GF-D8 (cell line): ENCODE results near the gene LARGE1.

Source experiments
- DNase-seq: peaks from one replicate; lab custom pipeline; 2025; lab: John Stamatoyannopoulos, UW

LARGE1 gene

DNA sequence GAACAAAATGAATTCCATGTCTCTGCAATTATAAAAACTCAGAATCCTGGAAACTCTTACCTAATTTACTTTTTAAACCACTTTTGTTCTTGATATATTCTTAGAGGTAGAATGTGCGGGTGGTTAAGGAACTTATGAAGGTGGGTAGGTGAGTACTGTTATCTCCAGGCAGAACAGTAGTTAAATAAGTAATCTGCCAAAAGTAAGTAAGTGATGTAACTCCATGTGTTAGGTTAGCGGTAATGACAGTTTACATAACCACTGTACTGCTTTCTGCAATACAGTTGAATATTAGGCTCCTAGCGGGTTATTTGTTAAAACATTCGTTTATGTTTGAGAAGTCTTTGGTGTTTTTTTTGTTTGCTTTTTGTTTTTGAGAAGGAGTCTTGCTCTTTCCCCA is 7.1 kb downstream of the LARGE1 start:
- DNase-seq = no peak

DNA sequence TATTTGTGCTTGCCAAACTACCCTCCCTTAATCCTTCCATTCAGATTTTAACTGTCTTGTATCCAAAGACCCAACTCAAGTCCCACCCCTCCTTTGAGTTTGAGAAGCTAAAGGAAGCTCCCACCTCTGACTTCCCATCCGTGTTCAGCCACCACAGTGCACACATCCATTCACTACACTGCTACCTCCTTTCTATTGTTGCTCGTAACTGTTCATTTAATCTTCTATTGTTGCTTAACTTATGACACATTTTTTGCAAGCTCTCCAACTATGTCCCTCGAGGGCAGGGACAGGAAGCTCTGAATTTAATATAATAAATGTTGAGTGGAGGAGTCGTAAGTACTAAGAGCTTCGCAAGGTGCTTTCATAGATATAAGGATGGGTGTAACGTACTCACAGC is 10.4 kb downstream of the LARGE1 start:
- DNase-seq = no peak

DNA sequence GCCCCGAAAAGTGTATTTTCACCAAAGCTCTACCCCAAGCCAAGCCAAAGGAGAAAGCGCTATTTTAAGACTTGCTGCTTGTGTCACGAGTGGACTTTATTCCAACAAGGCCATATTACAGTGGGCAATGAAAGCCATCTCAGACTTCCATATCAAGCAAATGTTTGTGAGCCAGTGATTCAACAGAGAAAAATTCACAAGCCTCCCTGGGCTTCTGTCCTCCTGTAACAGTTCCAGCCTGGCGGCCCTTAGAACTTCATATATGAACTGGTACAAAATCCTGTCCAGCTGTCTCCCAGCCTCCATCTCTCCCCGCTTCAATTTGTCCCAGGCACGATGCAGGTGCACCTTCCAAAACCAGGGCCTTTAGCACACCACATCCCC is 11.2 kb downstream of the LARGE1 start:
- DNase-seq = no peak

DNA sequence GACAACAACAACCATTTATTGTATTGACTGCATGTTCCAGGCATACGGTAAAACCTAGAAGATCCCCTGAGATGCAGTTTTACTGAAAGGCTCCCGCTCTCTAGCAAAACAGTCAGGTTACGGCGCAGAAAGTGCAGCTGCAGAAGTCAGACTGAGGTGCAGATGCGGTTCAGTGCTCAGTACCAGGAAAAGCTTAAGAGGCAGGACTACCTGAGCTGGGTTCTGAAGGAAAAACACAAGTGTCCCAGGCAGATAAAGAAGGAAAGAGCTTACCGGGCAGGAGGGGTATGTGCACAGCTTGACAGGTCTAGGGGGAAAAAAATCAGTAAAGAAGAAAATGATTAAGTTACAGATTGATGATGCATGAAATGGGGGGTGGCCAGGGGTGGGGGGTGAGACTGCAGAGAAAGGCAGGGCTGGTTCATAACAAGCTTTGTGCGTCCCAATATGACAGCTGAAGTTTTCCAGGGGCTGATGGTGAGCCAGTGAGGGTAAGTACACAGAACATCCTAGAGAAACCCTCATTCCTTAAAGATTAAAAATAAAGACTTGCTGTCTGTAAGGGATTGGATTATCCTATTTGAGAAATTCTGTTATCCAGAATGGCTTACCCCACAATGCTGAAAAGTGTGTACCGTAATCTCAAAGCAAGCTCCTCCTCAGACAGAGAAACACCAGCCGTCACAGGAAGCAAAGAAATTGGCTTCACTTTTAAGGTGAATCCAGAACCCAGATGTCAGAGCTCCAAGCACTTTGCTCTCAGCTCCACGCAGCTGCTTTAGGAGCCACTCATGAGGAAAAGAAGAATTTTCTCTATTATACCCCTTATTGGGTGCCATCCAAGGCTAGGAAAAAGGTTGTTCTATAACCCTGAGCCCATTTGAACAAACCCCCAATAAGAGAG is 11.9 kb downstream of the LARGE1 start:
- no peak for DNase-seq

DNA sequence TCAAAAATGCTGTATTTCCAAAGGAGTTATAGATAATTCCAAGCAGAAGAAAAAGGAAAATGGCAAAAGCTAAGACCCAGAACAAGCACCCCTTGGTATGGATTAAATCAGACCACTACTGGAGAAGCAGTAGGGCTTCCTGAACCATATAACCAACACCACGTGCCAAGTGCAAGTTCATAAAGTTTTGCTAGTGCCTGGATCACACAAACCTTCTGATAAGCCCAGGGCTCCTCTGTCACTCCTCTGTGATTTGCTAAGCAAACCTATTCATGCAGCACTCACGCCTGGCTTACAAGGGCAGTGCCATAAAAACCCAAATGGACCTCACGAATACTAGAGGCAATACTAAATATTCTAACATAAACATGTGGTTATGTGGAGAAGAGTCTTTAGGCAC is 13.3 kb downstream of the LARGE1 start:
- no peak for DNase-seq

DNA sequence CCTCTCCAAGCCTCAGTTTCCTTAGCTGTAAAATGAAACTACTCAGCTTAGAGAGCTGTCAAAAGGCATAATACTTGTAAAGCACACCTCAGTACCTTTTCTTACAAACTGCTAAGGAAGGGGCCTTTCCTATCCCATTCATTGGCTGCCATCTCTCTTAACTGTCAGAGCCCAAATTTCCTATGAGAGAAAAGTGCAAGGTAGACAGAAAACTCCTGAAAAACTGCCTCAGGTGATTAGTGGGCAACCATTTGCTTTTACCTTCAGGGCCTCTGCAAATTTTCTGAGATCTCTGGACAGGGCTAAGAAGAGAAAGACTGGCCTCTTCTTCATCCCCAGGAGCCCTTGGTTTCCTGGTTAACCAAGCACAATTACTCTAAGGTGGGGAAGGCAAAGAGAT is 13.8 kb downstream of the LARGE1 start:
- DNase-seq = no peak

DNA sequence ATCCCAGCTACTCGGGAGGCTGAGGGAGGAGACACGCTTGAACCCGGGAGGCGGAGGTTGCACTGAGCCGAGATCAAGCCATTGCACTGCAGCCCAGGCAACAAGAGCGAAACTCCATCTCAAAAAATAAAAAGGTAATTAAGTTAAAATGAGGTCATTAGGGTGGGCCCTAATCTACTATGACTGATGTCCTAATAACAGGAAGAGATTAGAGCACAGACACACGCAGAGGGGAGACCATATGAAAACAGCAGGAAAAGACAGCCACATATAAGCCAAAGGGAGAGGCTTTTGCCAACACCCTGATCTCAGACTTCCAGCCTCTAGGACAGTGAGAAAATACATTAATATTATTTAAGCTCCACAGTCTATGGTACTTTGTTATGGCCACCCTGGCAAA is 17.3 kb downstream of the LARGE1 start:
- no peak for DNase-seq

DNA sequence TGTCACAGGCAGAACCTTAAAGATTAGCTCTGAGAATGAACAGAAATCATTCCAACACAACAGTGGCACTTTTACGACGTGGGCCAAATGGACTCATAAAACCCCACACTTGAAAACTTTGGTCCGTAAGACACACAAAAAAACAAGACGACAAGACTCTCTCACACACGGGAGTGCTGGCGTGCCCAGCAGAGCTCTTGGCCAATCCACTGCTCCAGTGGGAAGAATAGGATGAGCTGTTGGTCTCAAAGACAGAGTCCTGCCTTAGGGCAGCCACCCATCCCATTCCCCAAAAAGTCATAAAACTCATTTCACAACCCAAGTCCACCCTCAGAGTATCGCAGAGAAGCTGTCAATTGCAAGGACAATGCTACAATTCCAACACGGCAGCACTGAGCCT is 18.2 kb downstream of the LARGE1 start:
- DNase-seq = no peak

DNA sequence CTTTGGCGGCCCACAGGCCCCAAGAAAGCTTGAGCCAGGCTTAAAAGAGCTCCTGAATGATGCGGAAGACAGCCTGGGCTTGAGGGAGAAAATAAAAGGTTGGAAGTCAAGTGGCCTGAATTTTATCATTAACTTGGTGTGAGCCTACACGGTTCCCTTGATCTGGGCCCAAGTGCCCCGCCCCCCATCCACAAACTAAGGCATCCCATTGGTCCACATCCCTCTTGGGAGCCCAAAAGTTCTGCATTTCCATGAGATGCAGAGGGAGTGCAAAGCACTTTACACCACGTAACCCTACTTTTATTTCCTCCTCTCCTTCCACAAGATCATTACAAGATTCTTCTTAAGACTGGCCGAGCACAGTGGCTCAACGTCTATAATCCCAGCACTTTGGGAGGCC is 22.2 kb downstream of the LARGE1 start:
- DNase-seq = no peak

DNA sequence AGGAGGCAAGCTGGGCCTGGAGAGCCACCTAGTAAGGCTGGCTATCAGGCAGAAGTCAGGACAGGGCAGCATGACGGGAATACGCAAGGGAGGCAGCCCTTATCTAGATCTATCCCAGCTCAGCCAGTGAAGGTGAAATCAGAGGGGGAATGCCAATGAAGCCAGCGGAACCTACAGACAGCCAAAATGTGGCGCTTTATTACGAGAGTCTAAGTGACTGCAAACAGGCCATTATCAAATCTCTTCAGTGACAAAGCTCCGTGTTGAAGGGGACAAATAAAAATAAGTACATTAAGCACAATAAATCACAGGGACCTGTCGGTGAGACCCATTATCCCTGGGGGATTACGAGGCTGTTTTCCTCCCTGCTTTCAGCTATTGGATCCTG is 22.8 kb downstream of the LARGE1 start:
- DNase-seq = no peak

DNA sequence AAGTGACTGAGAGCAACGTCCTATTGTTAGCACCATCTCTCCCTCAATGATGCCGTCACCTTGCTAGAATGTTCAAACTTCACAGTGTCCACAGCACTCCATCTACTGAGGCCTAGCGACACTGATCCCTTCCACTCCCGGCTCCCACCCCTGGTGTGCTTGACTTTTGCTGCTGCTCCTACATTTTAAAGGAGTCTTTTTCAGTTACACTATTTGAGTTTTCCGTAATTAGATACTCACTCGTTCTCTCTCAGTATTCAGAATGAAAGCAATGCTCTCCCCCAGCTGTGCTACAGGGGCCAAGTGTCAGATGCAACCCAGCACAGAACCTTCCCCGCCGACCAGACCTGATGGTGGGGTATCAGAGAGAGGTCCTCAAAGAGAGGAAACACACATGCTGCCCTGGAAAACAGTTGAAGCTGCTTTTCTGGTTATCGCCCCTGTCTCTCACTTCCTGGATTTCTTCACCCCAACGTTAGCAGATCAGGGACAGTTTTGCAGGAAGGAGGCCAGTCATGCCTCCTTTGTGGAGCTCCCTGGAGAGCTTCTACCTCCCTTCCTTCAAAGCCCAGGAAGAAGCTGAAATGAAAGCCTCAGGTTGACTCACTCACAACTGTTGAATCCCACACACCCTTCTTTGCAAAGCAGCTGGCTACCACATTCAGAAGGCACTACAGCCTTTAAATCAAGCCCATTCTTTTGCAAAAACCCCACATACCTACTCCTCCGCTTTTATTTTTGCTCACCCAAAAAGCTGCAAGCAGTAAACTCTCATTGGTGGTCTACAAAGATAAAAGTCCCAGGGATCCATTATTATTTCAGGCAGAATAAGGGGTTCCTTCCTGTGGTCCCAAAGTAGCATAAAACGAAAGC is 23.5 kb downstream of the LARGE1 start:
- DNase-seq = no peak

DNA sequence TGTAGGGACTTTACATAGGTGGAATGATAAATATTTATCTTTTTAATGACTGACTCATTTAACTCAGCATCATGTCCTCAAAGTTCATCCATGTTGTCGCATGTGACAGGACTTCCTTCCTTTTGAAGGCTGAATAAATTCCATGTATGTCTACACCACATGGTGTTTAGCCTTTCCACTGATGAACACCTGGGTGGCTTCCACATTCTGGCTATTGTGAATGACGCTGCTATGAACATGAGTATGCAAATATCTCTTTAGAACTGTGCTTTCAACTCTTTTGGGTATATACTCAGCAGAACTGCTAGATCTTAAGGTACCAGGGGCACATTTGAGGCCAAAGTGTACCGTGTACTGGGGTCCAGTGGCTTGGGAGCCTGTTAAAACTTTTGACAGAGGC is 24.1 kb downstream of the LARGE1 start:
- DNase-seq = no peak

DNA sequence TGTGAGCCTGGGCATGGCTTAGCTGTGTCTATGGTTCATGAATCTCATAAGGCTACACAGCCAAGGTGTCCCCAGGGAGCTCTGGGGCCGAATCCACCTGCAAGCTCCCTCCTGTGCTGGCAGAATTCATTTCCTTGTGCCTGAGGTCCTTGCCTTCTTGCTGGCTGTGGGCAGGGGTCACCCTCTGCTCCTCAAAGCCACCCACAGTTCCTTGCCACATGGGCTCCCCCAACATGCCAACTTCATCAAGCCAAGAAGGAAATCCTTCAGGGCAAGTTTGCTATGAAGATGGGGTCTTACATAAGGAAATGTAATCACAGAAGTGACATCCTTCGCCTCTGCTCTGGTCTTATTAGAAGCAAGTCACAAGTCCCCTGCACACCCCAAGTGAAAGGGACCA is 24.8 kb downstream of the LARGE1 start:
- DNase-seq = no peak

DNA sequence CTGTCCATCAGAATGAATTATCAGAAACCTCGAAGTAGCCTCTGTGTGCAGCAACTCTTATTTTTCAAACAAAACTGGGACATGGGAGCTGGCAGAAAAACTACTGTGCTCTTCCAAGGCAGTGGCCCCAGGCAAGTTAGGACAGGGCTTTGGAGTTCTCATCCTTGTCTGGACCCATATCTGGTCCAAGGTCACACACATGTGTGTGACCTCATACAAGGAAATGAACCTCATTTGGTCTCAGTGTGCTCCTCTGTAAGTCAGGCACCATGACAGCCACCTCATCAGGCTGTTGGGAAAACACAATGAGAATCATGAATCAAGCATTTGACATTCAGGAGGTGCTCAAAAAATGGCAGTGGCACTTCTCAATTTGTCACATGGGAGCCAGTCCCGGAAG is 25.8 kb downstream of the LARGE1 start:
- DNase-seq = no peak

DNA sequence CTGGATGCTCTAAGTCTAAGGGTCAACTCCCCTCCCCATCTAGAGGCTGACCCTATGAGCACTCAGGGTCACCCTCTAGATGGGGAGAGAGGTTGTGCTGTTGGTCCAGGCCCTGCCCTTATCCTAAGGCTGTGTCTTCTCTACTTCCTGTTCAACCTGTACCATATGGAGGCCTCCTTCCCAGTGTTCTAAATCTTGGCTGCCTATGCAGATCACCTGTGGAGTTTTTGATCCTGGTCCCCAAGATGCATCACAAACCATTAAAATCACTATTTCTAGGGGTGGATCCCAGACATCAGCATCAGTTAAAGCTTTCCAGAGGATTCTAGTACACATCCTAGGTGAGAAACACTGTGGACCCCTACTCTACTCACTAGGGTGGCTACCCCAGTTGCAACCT is 26.2 kb downstream of the LARGE1 start:
- no peak for DNase-seq

DNA sequence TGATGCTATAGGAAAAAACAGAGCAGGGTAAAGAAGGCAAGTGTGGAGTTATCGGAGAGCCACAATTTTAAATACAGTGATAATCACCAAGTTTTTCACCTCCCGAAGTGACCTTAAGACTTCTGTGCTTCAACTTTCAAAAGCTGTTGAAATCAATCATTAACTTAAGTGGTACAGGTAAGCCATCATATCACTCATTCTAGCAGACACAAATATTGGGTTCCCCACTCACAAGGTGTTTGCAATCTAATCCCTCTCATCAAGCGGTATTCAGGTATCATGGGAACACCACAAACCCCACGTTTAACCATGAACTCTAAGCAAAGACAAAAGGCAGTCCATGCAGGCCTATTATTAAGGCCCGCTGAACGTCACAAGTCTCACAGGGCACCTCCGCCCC is 26.8 kb downstream of the LARGE1 start:
- DNase-seq = no peak

DNA sequence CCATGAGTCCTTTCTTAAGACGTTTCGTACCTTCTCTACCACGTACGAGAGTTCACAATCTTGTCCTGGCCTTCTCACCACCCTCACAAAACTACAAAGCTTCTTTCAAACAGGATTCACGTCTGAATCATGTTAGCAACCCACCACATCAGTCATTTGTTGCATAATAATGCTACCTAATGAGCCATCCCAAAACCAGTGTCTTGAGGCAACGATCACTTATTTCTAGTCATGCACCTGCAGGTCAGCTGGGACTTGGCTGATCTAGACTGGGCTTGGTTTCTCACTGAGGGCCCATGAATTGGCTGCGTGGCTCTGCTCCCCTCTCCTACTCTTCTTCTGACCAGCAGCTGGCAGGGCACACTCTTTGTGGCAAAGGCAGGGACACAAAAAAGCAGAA is 28.3 kb downstream of the LARGE1 start:
- no peak for DNase-seq

DNA sequence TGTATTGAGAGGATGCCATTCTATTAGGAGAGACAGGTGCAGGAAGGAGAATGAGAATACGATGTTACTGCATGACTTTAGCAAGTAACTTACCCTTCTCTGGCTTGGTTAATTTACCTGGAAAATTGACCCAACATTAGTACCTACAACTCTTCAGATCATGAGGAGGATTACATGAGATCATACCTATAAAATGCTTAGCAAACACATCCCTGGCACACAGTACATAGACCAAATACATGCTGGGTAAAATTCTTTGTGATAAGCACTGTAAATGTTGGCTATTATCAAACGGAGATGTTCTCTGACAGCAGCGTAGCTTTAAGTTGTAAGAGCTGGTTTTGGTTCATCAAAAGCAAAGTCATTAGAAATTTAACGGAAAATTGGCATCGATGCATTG is 28.8 kb downstream of the LARGE1 start:
- DNase-seq = no peak

DNA sequence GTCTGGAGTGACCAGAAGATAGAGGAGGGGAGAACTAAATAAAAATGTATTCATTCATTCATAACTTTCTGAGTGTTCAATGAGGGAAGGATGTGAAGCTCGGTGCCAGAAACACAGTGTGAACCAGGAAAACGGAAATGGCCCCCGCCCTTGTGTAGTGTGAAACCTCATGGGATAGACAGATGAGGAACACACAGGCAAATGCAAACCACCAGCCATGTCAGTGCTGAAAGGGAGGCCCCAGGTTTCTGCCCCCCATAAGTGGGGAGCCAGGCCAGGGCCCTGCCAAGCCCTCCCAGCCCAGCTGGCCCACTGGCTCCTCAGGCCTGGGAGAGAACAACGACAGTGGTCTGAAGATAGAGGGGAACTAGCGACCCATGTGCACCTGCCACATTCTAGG is 30.5 kb downstream of the LARGE1 start:
- DNase-seq = no peak

DNA sequence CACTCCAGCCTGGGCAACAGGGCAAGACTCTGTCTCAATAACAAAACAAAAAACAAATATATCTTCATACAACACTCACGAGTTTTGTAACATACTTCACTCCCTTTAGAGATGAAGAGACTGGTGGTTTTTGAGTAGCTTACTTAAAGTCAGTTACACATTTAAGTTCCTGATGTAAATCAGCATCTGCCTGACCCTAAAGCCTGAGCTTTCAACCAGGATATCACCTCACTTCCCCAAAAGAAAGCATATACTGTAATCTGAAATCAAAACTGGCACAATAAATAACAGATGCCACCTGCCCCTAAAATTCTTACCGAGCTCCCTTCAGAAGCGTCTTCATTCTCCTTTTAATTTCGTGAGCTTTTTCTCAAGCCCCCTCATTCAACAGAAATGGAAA is 31.5 kb downstream of the LARGE1 start:
- no peak for DNase-seq

DNA sequence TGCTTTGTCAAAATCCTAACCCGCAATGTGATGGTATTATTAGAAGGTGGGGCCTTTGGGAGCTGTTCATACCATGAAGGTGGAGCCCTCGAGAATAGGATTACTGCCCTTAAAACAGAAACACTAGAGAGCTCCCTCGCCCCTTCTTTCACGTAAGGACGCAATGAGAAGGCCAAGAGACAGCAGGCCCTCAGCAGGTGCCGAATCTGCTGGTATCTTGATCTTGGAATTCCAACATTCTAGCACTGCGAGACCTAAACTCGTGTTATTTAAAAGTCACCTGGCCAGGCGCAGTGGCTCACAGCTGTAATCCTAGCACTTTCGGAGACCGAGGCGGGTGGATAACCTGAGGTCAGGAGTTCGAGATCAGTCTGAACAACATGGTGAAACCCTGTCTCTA is 33.1 kb downstream of the LARGE1 start:
- no peak for DNase-seq

DNA sequence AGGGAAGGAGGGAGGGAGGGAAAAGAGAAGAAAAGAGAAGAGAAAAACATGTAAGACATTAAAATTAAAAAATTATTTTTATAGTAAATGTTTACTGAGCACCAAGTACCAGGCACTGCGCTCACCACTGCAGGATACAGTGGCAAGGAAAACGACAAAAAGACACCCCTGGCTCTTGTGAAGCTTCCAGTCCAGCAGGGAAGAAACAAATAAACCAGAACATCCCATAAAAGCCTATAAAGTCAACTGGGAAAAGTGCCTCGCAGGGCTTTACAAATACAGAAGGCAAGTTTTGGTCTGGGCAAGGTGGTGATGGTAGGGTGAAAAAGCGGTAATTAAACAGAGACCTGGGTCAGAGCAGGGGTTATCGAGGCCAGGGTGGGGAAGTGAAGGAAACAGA is 33.6 kb downstream of the LARGE1 start:
- DNase-seq = no peak

DNA sequence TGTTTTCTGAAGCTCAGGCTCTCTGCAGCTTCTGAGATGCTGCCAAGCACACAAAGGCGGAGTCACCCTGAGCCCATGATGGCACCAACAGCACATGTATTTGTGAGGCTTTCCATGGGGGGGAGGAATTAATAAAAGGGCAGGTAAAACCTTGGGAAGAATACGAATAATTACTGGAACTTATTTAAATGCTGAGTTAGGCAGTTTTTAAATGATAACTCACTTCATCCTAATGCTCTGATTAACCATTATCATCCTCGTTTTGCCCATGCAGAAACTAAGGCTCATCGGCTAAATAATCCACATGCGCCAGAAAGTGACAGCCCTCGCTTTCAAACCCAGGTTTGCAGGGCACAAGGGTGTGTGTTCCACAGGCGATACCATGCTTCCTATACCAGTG is 35.4 kb downstream of the LARGE1 start:
- no peak for DNase-seq
